HepG2 (cell line): ENCODE data around the gene MUL1. TPM values are rescaled to one million over a fixed set of nuclear protein-coding genes. Genes with fewer than 3 reads are reported as not detected.

Source experiments
- AKAP8 ChIP-seq: sonication (generic); formaldehyde crosslinking; IDR thresholded peaks from 2 replicates; pipeline ENCODE4 v1.5.1; 2020; ENCODE audit warnings: mild to moderate bottlenecking, missing genetic modification reagents
- CCAR2 ChIP-seq: fragments of 200-400 bp; formaldehyde crosslinking; optimal IDR thresholded peaks from 2 replicates; pipeline ENCODE3; 2018; ENCODE audit warnings: low read depth, mild to moderate bottlenecking, low read length, moderate library complexity
- FOXK1 ChIP-seq: sonication (generic); formaldehyde crosslinking; IDR thresholded peaks from 2 replicates; pipeline ENCODE4 v1.4.0; 2020; ENCODE audit warnings: low read depth, missing genetic modification reagents, borderline replicate concordance
- GTF3A ChIP-seq: sonication (generic); formaldehyde crosslinking; conservative IDR thresholded peaks from 2 replicates; pipeline ENCODE4 v1.4.0; 2020; ENCODE audit warnings: mild to moderate bottlenecking, missing genetic modification reagents
- ISX ChIP-seq: sonication (generic); formaldehyde crosslinking; conservative IDR thresholded peaks from 2 replicates; pipeline ENCODE4 v1.5.0; 2020; ENCODE audit warnings: missing genetic modification reagents
- NONO ChIP-seq, 2 experiments: fragments of 450-650 bp in 1 of 2; sonication (generic) in 1 of 2; formaldehyde crosslinking in 1 of 2; IDR thresholded peaks in 1 of 2; conservative IDR thresholded peaks in 1 of 2; 2 replicates each; pipeline versions ENCODE4 v1.6.1 to v1.8.0; 2017 to 2022; ENCODE audit warnings: mild to moderate bottlenecking in 1 of 2, missing genetic modification reagents in 1 of 2, moderate library complexity in 1 of 2
- SIX4 ChIP-seq: sonication (generic); formaldehyde crosslinking; IDR thresholded peaks from 2 replicates; pipeline ENCODE4 v1.4.0; 2020; ENCODE audit warnings: missing genetic modification reagents
- SRF ChIP-seq: IDR thresholded peaks from 2 replicates; pipeline ENCODE4 v1.6.1; 2011; ENCODE audit warnings: mild to moderate bottlenecking, low read depth, low read length, moderate library complexity
- YY1 ChIP-seq: IDR thresholded peaks from 2 replicates; pipeline ENCODE4 v1.6.1; 2011; ENCODE audit warnings: low read length, low read depth, moderate library complexity, mild to moderate bottlenecking; ENCODE audit not compliant: insufficient read depth, insufficient replicate concordance
- ZBTB1 ChIP-seq: sonication (generic); formaldehyde crosslinking; IDR thresholded peaks from 2 replicates; pipeline ENCODE4 v1.4.0; 2020; ENCODE audit warnings: missing genetic modification reagents, borderline replicate concordance
- ZBTB33 ChIP-seq: sonication (generic); formaldehyde crosslinking; IDR thresholded peaks from 2 replicates; pipeline ENCODE4 v1.4.0; 2020; ENCODE audit warnings: missing genetic modification reagents
- ZEB1 ChIP-seq: IDR thresholded peaks from 2 replicates; pipeline ENCODE4 v1.6.1; 2012; ENCODE audit warnings: mild to moderate bottlenecking, low read depth, inconsistent platforms; ENCODE audit not compliant: insufficient replicate concordance
- ZFP37 ChIP-seq: sonication (generic); formaldehyde crosslinking; IDR thresholded peaks from 2 replicates; pipeline ENCODE4 v1.4.0; 2020; ENCODE audit warnings: missing genetic modification reagents, borderline replicate concordance
- ZNF207 ChIP-seq: fragments of 450-650 bp; IDR thresholded peaks from 2 replicates; pipeline ENCODE4 v1.6.1; 2016; ENCODE audit warnings: antibody characterized with exemption, borderline replicate concordance
- ZNF225 ChIP-seq: sonication (generic); formaldehyde crosslinking; IDR thresholded peaks from 2 replicates; pipeline ENCODE4 v1.4.0; 2020; ENCODE audit warnings: mild to moderate bottlenecking, missing genetic modification reagents
- ZNF234 ChIP-seq: sonication (generic); formaldehyde crosslinking; conservative IDR thresholded peaks from 2 replicates; pipeline ENCODE4 v1.5.1; 2020; ENCODE audit warnings: mild to moderate bottlenecking, missing genetic modification reagents
- ZNF333 ChIP-seq: sonication (generic); formaldehyde crosslinking; IDR thresholded peaks from 2 replicates; pipeline ENCODE4 v1.4.0; 2020; ENCODE audit warnings: mild to moderate bottlenecking, missing genetic modification reagents, borderline replicate concordance
- ZNF552 ChIP-seq: sonication (generic); formaldehyde crosslinking; IDR thresholded peaks from 2 replicates; pipeline ENCODE4 v1.9.0; 2022; ENCODE audit warnings: missing genetic modification reagents, mild to moderate bottlenecking, borderline replicate concordance
- ZNF703 ChIP-seq: sonication (generic); formaldehyde crosslinking; IDR thresholded peaks from 2 replicates; pipeline ENCODE4 v1.5.1; 2020; ENCODE audit warnings: missing genetic modification reagents, mild to moderate bottlenecking, moderate library complexity, borderline replicate concordance
- ZNF704 ChIP-seq: sonication (generic); formaldehyde crosslinking; IDR thresholded peaks from 2 replicates; pipeline ENCODE4 v1.8.1; 2023; ENCODE audit warnings: mild to moderate bottlenecking, inconsistent platforms, moderate library complexity, missing genetic modification reagents, borderline replicate concordance
- ZNF720 ChIP-seq: sonication (generic); formaldehyde crosslinking; IDR thresholded peaks from 2 replicates; pipeline ENCODE4 v1.4.0; 2020; ENCODE audit warnings: missing genetic modification reagents
- ZNF740 ChIP-seq: sonication (generic); formaldehyde crosslinking; IDR thresholded peaks from 2 replicates; pipeline ENCODE4 v1.4.0; 2020; ENCODE audit warnings: missing genetic modification reagents
- ZSCAN20 ChIP-seq: sonication (generic); formaldehyde crosslinking; IDR thresholded peaks from 2 replicates; pipeline ENCODE4 v1.4.0; 2020; ENCODE audit warnings: missing genetic modification reagents, mild to moderate bottlenecking, borderline replicate concordance
- polyA plus RNA-seq, 8 experiments: library from polyadenylated mRNA; depleted of rRNA in 3 of 8; stranded (reverse) in 7 of 8; unstranded in 1 of 8; fragments of >200 nt; fragmentation: Illumina TruSeq in 4 of 8; extraction: Trizol in 4 of 8; gene quantifications; 2 replicates each; pipeline versions ENCODE4 v1.2.1 to v1.2.3, GENCODE V29; 2011 to 2016; ENCODE audit warnings: low read depth in 4 of 8, missing spikeins in 1 of 8, mixed read lengths in 1 of 8; ENCODE audit not compliant: insufficient read depth in 1 of 8
- total RNA-seq, 5 experiments: library from RNA; depleted of rRNA; stranded (reverse); fragments of >200 nt; fragmentation: Illumina TruSeq; extraction: Trizol; gene quantifications; 2 replicates each; pipeline ENCODE4 v1.2.3, GENCODE V29; 2016; ENCODE audit warnings: low read depth in 1 of 5
- TF ChIP-seq, protein P1 (sequence below): sonication (generic); formaldehyde crosslinking; IDR thresholded peaks from 2 replicates; pipeline ENCODE4 v1.5.0; 2020; ENCODE audit warnings: mild to moderate bottlenecking, missing genetic modification reagents

MUL1 gene
- total and polyA plus RNA-seq, 2 of the 13 experiments (the other 11 are each of a cell fraction or from before 2014, with no cell fraction given): 21.5 to 26.5 TPM

- TF ChIP-seq AKAP8 (CRISPR knock-in tag): peak; percentile 67; the same call in 1 of the 2 replicates
- no peak for TF ChIP-seq NONO (IDR thresholded peaks at IDR 0.05)
- TF ChIP-seq NONO (CRISPR knock-in tag; conservative IDR thresholded peaks at IDR 0.05): no peak; the same call in 1 of the 2 replicates
- no peak for TF ChIP-seq ZNF720 (CRISPR knock-in tag)
- peak; percentile 88; the same call in 1 of the 2 replicates for TF ChIP-seq ZNF703 (CRISPR knock-in tag)
- TF ChIP-seq ZBTB1: no peak
- peak; percentile 98 for TF ChIP-seq ZNF740 (CRISPR knock-in tag)
- TF ChIP-seq ZNF552 (CRISPR knock-in tag): peak; percentile 76; the same call in 1 of the 2 replicates
- TF ChIP-seq ZNF704 (CRISPR knock-in tag): peak; percentile 75; the same call in 1 of the 2 replicates
- peak; percentile 88; the same call in 1 of the 2 replicates for TF ChIP-seq ZNF225 (CRISPR knock-in tag)
- TF ChIP-seq ZSCAN20 (CRISPR knock-in tag): peak; percentile 32; the same call in 1 of the 2 replicates
- TF ChIP-seq GTF3A (CRISPR knock-in tag): no peak
- no peak for TF ChIP-seq CCAR2
- TF ChIP-seq FOXK1: peak; percentile 85
- TF ChIP-seq SRF: peak; percentile 95
- peak; percentile 36 for TF ChIP-seq ZEB1
- TF ChIP-seq ZNF234 (CRISPR knock-in tag): no peak
- no peak for TF ChIP-seq ZNF207
- peak; percentile 12 for TF ChIP-seq YY1
- TF ChIP-seq ZBTB33 (CRISPR knock-in tag): 0 out of 2 replicates have a peak, but pooled peaks have one; percentile 2
- TF ChIP-seq ZFP37 (CRISPR knock-in tag): 0 out of 2 replicates have a peak, but pooled peaks have one; percentile 74
- TF ChIP-seq ZNF333 (CRISPR knock-in tag): 0 out of 2 replicates have a peak, but pooled peaks have one; percentile 28
- TF ChIP-seq ISX (CRISPR knock-in tag): no peak
- TF ChIP-seq, protein P1, sequence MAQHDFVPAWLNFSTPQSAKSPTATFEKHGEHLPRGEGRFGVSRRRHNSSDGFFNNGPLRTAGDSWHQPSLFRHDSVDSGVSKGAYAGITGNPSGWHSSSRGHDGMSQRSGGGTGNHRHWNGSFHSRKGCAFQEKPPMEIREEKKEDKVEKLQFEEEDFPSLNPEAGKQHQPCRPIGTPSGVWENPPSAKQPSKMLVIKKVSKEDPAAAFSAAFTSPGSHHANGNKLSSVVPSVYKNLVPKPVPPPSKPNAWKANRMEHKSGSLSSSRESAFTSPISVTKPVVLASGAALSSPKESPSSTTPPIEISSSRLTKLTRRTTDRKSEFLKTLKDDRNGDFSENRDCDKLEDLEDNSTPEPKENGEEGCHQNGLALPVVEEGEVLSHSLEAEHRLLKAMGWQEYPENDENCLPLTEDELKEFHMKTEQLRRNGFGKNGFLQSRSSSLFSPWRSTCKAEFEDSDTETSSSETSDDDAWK (CRISPR knock-in tag): no peak
- TF ChIP-seq SIX4: no peak
Observed at GRCh38 chr1:20507564-20508410, at the start of gene MUL1 (continued).
